GM18907 (cell line): ENCODE results near the gene URI1.
A peak's percentile ranks its signal among the peaks of the same experiment; 100 is the strongest.
"Not testable (repeated sequence)": the region's sequence is repeated elsewhere in the genome, so short reads cannot be mapped to it uniquely, and the experiment has no call there.

Experiments used
- ATAC-seq: cut with Tn5 transposase; IDR thresholded peaks from one replicate; pipeline ENCODE4 v1.9.1; 2021; ENCODE audit warnings: mild to moderate bottlenecking, moderate library complexity; ENCODE audit not compliant: unreplicated experiment

URI1 gene

GRCh38 chr19:30017172-30017571 lies 75.1 kb downstream of the URI1 start:
- ATAC-seq, result peak; percentile 68

- no peak for ATAC-seq
Observed at GRCh38 chr19:30020189-30020588, 78.2 kb downstream of the URI1 start.

DNA sequence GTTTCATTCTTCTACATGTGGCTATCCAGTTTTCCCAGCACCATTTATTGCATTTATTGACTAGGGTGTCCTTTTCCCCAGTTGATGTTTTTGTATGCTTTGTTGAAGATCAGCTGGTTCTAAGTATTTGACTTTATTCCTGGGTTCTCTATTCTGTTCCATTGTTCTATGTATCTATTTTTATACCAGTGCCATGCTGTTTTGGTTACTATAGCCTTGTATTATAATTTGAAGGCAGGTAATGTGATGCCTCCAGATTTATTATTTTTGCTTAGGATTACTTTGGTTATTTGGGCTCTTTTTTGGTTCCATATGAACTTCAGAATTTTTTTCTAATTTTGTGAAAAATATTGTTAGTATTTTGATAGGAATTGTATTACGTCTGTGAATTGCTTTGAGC lies 80.6 kb downstream of the URI1 start:
- no peak for ATAC-seq

GRCh38 chr19:30023330-30023729 lies 81.3 kb downstream of the URI1 start:
- ATAC-seq, result no peak

DNA sequence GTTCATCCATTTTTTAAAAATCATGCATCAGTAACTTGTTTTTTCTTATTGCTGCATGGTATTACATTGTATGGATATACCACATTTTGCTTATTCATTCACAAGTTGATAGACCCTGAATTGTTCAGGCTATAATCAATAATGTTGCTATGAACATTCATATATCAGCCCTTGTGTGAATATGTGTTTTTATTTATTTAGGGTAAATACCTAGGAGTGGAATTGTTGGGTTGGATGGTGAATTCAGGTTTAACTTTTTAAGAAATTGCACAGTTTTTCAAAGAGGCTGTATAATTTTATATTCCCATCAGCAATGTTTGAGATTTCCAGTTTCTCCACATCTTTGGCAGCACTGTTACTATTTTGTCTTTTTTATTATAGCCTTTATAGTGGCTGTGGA lies 82.1 kb downstream of the URI1 start:
- ATAC-seq, result no peak

- ATAC-seq, result no peak
Observed at GRCh38 chr19:30026933-30027332, 84.9 kb downstream of the URI1 start.

GRCh38 chr19:30028118-30028991 lies 86.3 kb downstream of the URI1 start:
- no peak for ATAC-seq

DNA sequence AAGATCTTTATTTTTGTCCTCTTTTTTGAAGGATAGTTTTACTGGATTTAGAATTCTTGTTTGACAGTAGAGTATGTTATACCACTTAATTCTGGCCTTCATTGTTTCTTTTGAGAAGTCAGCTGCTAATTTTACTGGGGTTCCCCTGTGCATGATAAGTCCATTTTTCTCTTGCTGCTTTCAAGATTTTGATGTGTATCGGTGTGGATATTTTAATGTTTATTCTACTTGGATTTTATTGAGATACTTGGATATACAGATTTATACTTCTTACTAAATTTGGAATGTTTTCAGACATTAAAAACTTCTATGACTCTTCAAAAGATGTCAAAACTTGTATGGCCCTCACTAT lies 86.9 kb downstream of the URI1 start:
- no peak for ATAC-seq

- peak; percentile 87 for ATAC-seq
Observed at GRCh38 chr19:30029721-30030510, 87.9 kb downstream of the URI1 start.

DNA sequence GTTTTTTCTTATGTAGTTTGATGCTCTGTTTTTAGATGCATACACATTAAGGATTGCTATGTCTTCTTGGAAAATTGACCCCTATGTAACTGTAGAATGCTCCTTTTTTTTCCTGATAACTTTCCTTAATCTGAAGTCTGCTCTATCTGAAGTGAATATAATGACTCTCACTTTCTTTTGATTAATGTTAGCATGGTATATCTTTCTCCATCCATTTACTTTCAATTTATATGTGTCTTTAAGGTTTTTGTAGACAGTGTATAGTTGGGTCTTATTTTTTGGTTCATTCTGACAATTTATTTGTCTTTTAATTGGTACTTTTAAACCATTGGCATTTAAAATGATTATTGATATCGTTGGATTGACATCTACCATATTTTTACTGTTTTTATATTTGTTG lies 92.3 kb downstream of the URI1 start:
- ATAC-seq, result no peak

- no peak for ATAC-seq
Observed at GRCh38 chr19:30036154-30037129, 94.4 kb downstream of the URI1 start.

GRCh38 chr19:30037835-30038234 lies 95.8 kb downstream of the URI1 start:
- ATAC-seq, result no peak

- ATAC-seq, result not testable (repeated sequence)
Observed at GRCh38 chr19:30041931-30042330, 99.9 kb downstream of the URI1 start.

- not testable (repeated sequence) for ATAC-seq
Observed at GRCh38 chr19:30043008-30043407, 101.0 kb downstream of the URI1 start.

DNA sequence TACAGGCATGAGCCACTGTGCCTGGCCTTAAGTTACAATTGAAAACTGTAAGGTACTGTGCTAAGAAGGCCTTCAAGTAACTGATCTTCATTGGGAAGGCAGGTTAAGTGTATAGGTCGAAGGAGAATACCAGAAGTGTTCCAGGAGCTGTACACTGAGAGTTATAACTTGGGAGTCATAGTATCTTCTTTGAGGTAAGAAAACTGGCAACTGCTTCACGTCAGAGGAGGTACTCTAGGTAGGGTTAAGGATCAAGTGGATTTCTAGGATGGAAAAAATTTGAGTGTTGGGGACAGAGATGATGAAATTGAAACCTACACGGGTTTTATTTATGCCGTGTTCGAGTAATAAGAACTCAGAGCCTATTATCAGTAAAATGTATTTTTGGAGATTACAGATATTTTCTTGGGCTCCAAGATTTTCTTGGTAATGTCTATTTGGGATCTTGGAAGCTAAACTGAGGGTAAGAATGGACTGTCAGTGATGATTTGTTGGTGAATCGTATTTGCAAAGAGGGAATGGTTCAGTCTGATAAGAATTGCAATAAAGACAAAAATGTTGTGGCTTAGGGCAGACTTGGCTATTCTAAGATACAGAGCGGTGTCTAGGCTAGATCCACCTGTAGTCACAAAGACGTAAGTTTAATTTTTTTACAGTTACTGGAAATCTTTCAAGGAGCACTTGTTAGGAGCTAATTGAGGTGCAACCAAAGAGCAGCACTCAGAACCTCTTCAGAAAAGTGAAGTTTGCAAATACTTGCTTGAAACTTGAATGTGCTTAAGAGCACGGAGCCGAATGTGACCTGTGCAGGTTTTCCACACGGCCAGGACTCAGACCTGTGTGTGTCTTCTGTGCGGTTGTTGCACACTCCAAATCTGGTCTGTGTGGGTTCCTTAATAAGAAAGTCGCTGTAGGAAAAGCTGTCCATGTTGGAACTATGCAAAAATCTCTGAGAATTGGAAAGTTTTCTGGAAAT lies 102.5 kb downstream of the URI1 start:
- no peak for ATAC-seq

GRCh38 chr19:30046522-30046921 lies 104.5 kb downstream of the URI1 start:
- ATAC-seq, result peak; percentile 86

GRCh38 chr19:30047432-30047831 lies 105.4 kb downstream of the URI1 start:
- no peak for ATAC-seq

DNA sequence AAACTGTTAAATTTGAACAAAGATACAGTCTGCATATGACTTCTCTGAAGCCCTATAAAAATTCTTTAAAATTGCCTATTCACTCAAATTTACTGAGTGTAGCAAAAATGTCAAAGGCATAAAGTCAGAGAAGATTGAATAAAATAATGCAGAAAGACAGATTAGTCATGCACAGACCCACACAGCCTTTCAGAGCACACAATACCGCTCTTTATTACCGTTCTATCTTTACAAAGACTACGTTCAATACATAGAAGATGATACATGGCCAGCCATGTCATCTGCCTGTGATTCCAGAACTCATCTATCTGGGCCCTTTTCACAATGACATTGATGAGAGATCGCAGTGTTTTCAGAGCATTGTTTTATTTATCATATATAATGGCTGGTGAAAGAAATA lies 107.2 kb downstream of the URI1 start:
- no peak for ATAC-seq

DNA sequence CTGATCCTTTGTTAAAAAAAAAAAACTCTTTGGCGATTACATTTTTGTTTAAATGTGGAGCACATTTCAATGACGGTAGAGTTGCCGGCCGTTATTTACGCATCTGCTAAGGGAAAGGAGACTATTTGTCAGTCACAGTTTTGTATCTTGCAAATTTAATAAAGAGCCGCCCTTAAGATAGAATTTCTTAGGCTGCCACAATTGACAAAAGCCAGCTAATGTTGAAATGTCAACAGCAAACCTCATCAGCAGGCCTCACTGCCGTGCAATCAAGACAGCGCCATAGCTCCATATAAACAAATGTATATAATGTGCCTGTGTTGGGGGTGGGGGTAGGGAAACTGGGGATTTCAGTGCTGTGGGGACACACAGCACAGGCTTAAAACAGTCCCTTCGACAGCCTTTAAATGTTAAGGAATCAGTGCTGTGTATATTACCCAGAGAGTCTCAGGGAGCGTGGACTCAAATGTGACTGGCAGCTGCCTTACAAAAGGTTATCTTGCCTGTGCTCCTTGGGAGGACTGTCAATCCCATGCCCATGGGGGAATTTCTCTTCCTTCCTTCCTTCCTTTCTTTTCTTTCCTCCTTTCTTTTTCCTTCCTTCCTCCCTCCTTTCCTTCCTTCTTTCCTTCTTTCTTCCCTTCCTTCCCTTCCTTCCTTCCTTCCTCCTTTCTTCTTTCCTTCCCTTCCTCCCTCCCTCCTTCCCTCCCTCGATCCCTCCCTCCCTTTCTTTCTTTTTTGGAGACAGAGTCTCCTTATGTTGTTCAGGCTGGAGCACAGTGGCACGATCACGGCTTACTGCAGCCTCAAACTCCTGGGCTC lies 108.0 kb downstream of the URI1 start:
- no peak for ATAC-seq
